NCI-H128 (cell line): Measurements from ENCODE around the gene CFAP299.
"Not testable (repeated sequence)": the region's sequence is repeated elsewhere in the genome, so short reads cannot be mapped to it uniquely, and the experiment has no call there.

Source experiments
- DNase-seq: peaks from one replicate; lab custom pipeline; 2025; ENCODE audit not compliant: unreplicated experiment; lab: John Stamatoyannopoulos, UW

The CFAP299 gene

DNA sequence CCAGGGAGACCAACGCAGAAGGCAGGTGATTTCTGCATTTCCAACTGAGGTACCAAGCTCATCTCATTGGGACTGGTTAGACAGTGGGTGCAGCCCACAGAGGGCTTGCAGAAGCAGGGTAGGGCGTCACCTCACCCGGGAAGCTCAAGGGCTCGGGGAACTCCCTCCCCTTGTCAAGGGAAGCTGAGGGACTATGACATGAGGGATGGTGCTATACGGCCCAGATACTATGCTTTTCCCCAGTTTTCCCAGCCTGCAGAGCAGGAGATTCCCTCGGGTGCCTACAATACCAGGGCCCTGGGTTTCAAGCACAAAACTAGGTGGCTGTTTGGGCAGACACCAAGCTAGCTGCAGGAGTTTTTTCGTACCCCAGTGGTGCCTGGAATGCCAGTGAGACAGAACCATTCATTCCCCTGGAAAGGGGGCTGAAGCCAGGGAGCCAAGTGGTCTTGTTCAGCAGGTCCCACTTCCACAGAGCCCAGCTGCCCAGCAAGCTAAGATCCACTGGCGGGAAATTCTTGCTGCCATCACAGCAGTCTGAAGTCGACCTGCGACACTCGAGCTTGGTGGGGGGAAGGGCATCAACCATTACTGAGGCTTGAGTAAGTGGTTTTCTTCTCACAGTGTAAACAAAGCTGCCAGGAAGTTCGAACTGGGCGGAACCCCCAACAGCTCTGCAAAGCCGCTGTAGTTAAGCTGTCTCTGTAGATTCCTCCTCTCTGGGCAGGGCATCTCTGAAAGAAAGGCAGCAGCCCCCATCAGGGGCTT is 103.9 kb downstream of the CFAP299 start:
- not testable (repeated sequence) for DNase-seq

DNA sequence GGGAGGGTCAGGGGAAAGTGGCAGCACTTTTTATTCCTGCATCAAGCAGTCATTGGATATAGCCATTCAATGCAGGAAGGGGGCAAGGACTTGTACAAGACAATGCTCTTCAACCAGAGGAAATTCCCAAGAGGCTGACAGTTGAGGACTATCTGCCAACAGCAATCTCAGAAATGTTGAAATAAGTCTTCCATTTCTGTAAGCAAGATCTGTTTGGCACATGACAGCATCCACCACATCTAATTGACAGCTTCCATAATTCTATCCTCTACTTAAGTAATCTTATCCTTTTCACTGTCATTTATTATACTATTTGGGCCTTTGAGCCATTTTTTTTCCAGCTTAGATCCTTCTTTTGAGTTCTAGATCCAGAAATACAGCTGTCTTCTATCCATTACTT is 110.7 kb downstream of the CFAP299 start:
- DNase-seq = no peak

DNA sequence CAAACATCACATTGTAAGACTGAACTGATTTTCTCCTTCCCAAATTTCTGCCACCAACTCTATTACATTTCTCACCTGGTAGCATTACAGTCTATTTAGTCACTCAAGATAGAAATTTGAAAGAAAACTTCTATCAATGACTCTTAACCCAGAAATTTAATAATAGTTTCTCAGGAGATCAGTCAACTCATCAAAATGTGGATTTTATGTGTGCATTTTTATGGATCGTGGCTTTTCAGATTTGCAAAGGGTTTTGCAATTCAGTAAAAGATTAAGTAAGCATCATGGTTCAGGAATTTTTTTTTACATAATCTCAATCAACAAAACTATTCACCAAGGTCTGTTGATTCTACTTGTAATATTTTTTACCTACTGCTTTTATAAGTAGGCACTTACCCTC is 111.1 kb downstream of the CFAP299 start:
- DNase-seq = no peak

DNA sequence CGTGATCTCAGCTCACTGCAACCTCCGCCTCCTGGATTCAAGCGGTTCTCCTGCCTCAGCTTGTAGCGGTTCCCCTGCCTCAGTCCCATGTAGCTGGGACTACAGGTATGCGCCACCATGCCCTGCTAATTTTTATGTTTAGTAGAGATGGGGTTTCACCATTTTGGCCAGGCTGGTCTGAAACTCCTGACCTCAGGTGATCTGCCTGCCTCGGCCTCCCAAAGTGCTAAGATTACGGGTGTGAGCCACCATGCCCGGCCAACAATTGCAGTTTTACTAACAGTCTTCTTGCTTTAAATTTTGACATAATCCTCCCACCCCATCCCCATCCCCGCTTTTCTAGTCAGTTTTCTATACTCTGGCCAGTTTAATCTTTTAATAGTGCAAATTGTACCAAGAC is 112.0 kb downstream of the CFAP299 start:
- no peak for DNase-seq

DNA sequence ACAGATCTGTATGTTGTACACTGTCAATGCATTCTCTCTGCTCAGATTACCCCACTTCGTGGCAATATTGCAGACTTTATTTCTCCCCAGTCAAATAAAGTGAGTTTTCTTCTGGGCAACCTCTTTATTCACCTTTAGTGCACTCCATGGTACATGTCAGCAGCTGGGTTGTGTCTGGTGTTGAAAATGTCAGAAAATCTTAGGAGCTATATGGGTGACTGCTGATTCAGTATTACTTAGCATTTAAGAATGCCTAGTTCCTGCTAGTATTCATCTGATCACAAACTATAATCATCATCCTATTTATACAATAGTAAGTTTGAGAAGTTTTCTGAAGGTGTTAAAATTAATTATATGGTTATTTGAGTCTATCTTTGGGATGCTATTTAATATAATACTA is 112.5 kb downstream of the CFAP299 start:
- no peak for DNase-seq

DNA sequence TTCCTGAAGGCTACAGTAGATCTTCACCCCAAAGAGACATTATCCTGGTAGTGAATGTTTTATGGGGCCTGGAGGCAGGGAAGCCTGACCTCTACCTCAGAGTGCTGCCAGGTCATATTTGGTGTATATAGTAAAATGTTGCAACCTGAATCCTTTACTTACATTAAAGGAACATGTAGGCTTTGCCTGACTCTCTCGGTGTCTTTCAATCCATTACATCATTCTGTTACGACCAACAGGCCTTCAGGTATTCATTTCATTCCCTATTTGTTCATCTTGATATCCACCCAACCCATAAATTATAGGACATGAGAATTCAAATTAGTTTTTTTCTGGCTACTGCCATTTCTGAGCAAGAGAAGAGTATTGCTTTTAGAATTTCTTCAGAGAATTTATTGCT is 116.5 kb downstream of the CFAP299 start:
- no peak for DNase-seq

DNA sequence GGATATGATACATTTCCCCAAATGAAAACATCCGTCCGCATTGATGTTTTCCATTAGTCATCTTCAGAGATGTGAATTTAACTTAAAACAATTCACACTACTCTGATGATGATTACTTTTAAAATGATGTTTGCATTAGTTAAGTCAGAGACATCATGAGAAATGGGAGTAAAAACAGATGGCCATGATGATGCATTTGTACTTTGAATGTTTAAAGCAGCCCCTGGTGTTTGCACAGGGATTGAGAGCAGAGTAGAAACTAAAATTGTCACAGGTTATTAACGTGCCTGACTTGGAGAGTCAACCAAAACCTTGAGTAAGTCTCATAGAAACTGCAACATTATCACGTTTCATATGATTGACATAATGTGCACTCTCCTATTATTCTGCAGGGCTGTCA is 117.2 kb downstream of the CFAP299 start:
- no peak for DNase-seq

DNA sequence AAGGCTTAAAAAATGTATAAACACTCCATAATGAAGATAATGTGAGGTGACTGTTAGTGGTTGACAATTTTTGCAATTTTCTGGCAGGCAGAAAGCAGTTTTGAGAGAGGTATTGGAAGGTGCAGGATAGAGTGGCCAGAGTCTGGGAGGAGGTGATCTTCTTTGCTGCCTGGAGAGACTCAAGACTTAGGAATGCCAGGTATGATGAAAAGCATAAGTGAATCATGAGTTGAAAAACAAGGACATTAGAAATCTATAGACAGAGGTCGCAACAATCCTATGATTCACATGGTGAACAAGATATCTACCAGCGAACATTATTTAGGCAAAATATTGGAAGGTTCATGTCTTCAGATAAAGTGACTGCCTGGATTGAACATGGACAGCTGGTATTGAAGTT is 118.5 kb downstream of the CFAP299 start:
- no peak for DNase-seq

DNA sequence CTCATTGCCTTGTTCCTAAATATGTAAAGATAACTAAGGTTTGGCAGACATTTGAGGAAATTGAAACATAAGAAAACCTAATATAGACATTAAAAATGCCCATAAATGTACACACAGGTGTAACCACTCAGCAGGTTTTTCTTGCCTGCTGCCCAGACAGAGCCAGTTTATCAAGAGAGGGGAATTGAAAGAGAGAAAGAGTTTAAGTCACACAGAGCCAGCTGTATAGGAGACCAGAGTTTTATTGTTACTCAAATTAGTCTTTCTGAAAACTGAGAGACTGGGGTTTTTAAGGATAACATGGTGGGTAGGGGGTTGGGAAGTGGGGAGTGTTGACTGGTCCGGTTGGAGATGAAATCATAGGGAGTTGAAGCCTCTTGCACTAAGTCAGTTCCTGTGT is 119.0 kb downstream of the CFAP299 start:
- no peak for DNase-seq

DNA sequence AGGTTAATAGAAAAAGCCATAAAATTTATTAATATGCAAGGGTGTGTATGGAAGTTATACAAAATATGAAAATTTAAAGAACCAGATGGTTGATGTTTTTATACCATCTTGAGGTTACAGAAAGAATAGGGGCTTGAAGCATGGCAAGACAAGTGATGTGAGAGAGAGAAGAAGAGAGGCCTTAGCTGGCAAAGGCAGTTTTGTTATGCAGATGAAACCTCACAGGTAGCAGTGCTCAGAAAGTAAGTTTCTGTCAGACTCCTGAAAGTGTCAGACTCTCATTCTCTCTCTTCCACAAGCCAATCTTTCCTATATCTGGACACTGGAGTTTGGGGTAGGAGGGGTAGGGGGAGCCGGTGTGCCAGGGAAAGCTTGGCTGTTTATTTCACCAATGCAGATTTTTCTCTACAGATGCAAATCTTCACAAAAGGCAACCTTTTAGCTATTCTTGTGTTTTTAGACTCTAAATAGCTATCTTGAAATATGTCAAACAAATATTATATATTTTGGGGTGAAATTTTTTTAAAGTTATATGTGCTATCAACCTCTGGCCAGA is 124.5 kb downstream of the CFAP299 start:
- no peak for DNase-seq

DNA sequence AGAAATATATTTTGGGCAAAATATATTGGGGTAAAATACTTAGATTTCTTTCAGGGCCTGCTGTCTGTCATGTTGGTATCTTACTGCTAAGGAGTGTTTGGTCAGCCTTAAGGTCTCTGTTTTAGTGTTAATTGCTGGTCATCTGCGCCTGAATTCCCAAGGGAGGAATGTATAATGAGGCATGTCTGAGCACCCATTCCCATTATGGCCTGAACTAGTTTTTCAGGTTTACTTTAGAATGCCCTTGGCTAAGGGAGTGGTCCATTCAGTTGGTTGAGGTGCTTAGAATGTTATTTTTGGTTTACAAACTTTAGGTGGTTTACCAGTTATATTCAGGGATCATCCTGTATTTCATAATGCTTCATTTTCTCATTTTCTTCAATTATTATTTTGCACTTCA is 125.9 kb downstream of the CFAP299 start:
- DNase-seq = no peak

DNA sequence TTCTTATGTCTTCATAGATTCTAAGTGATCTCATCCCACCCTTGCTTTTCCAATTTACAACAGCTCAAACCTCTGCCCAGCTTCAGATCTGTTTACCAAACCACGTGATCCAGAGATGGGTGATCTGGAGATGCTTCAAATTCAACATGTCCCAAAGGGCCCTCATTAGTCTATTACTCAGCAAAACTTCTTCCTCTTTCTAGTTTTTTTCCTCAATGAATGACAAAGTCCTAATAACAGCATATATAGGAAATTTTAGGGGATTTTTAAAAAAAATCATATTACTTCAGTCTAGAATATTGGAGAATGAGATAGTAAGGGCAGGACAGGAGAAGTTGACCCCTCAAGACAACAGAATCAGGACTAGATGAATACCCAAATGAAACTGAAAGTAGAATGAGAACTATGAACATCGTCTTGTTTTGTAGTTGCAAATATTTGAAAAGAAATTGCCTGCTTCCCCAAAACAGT is 127.1 kb downstream of the CFAP299 start:
- DNase-seq = no peak

DNA sequence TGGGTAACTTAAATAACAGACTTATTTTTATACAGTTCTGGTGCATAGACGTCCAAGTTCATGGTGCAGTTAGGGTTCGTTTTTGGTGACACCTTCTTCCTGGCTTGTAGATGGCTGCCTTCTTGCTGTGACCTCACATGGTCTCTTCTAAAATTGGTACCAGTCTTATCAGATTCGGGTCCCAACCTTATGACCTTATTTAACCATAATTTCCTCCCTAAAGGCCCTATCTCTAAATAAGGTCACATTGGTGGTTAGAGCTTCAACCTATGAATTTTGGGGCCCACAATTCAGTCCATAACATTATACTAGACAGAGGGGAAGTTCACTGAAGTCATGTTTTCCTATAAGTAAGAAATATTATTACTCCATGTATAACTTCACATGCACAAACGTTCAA is 128.0 kb downstream of the CFAP299 start:
- no peak for DNase-seq

DNA sequence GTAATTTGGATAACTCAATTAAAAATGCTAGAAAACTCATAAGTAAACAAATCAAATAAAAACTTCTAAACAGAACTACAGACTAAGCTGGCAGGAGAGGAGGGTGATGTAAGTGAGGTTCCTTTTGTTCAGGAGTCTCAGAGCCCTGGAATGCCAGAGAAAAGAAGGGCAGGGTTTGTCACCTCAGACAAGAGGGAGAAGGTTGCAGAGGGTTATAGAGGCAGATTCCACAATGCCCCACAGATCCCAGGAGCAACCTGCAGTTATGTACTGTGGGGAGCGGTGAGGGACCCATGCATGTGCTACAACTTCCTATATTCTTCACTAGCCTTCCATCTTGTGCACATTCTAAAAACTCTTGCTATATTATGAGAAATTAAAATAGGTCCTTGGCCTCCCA is 129.7 kb downstream of the CFAP299 start:
- no peak for DNase-seq

DNA sequence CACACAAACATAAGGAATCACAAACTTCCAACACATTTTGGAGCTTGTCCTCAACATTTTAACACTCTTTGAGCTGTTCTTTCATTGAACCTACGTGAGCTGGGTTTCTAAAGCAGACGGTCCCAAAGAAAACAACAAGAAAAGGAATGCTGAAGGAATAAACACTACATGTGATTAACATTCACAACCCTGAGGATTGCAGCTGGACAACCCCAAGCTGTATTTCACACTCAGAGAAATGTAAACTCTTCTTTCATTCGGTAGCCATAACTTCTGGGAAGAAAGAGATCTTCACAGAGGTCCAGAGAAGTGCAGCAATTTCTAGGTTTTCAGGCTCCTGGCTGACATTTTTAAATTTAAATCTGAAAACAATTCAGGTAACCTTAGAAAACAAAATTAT is 130.2 kb downstream of the CFAP299 start:
- no peak for DNase-seq

DNA sequence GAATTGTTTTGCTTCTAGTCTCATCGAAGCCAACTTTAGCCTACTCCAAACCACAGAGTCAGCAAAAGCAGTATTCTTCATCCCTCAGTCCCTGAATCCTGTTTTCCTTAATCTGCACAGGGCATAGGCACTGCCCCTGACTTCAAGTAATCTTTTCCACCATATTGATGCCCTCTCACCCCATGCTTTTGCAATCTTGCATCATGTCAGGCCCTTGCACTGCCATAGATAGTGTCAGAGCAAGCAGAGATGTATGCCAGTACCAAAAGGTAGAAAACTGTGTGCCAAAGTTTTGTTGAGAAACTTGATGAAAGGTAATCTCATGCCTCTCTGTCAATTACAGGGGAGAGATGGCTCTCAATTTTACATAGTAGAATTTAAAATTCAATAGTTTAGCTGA is 131.1 kb downstream of the CFAP299 start:
- DNase-seq = no peak

DNA sequence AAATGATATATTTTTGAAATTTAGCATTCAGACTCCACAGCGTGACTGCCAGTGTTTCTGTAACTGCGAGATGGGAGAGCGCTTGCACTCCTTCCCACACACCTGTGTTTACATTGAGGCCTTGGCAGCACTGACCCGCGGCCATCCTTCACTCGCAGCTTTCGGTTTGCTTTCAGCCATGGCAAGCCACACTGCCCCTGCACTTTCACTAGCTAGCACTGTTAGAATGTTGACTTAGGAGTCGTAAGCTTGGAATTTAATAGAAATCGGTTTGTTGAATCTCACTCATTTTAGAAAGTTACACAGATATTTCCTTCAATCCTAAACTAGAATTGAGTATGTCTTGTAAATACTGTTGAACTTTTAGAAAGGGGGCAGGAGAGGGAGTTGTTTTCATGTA is 136.2 kb downstream of the CFAP299 start:
- DNase-seq = no peak

DNA sequence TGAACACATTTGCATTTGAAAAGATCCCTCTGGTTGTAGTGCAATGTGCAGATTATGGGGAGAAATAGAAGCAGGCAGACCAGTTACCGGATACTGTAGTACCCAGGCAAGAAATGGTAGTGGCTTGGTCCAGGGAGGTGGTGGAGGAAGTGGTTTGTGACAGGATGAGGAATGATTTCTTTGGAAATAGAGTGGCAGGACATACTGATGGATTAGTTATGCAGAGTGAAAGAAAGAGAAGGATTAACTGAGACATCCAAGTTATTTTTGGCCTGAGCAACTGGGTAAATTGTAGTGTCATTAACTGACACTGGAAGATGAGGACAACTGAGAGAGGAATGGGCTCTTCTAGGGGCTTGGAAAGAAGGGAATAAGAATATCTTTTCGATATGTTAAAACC is 139.7 kb downstream of the CFAP299 start:
- no peak for DNase-seq

DNA sequence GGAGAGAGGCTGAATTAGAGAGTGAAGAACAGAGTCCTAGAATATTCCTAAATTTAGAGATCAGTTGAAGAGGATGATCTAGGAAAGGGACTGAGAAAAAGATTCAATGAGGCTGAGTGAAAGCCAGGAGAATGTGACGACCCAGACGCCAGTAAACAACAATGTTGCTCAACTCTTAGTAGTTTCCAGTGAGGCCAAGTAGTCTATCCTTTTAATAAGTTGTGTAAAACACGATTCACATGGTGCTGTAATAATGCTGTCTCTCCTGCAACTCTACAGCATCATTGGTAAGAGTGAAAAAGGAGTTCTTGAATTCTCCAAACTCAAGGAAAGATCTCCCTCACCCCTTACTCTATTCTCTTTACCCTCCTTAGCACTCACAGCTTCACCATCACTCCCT is 140.3 kb downstream of the CFAP299 start:
- no peak for DNase-seq

DNA sequence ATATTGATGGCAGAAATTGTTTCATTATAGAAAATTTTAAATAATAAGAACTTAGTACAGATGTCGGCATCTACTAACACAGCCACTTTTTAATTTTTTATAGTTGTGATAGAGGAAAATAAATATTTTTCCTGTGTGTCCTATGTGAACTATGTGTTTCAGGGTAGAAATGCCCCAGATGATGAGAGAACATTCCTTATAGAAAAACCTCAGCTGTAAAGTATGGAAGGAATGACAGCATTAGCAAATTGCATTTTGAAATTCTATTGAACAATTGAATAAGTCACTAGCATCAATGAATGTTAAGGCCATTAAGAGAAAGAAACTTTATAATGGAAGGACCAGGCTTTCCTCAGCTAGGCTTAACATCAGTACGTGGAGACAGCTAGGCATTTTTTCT is 149.2 kb downstream of the CFAP299 start:
- no peak for DNase-seq

DNA sequence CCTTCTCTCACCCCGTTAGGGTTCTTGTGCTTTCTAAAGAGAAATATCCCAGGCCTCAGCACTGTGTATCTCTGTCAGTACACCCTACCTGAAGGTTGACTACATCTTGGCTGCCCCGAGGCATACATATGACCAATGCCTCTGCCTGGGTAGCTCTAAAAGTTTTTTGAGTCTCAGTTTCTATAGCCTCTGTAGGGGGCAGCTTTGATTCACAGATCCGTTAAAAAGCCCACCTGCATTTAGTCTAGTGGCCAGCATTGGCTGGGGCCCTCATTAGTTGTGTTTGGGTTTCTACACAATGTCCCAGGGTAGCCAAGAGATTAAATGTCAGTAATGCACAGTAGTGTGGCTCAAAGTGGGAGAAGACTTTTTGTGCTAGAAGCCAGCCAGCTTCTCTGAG is 151.1 kb downstream of the CFAP299 start:
- no peak for DNase-seq

DNA sequence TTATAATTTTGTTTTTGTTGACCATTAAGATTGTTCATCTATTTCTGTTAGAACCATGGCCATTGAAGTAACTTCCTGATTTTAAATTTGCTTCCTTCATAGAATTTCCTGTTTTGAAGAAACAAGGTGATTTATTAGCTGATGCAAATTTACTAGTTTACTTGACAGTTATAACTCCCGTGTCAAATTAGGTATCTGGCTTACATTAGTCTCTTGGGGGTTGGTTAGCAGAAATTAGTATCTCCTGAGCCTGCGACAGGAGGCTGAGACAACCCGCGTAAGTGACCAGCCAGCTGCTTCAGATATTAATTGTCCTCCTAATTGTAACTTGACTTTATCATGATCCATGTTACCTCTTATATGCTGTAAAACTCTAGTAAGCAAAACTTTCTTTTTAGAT is 154.3 kb downstream of the CFAP299 start:
- no peak for DNase-seq

DNA sequence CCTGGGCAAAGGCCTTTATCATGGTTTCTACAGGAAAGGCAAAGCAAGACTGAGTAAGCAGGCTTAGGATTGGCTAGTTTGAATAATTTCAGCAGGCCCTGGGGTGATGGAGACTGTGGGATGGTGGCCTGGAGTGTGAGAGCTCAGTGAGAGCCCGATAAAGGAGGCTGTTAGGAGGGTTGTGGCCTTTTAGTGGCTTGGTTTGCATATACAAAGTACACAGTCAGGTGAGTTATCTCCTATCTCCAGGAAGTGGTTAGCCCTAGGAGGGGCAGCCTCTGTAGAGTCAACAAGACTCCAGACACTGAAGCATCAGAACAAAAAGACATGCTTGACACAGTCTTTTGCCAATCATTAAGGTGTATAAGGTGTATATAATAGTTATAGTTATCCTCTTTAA is 157.2 kb downstream of the CFAP299 start:
- DNase-seq = no peak
